GM21825 (cell line): ENCODE data around the gene AMTN.
"Not testable (repeated sequence)": the region's sequence is repeated elsewhere in the genome, so short reads cannot be mapped to it uniquely, and the experiment has no call there.

Experiments used
- ATAC-seq: cut with Tn5 transposase; IDR thresholded peaks from one replicate; pipeline ENCODE4 v1.9.1; 2021; ENCODE audit warnings: mild to moderate bottlenecking, moderate library complexity; ENCODE audit not compliant: unreplicated experiment

Gene AMTN

DNA sequence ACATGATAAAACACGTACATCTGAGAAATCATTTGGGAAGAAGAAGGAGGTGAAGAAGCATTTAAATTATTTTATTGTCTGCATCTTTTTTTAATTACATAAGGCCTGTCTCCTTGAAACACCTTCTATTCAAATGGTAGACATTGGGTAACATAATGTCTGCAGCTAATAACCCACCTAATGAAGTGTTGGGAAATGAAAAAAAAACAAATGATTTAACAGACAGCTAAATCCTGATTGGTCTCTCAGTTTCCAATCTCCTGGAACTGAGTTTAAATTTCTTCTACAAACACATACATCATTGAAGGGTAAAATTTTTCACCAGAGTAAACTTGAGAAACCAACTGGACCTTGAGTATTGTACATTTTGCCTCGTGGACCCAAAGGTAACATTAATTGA lies at the start of gene AMTN:
Gene AMTN, plus strand, starts transcription at position 301 of the 400 bp plus-strand sequence. CDS start 209 bp downstream, outside the sequence.
- ATAC-seq, result no peak

DNA sequence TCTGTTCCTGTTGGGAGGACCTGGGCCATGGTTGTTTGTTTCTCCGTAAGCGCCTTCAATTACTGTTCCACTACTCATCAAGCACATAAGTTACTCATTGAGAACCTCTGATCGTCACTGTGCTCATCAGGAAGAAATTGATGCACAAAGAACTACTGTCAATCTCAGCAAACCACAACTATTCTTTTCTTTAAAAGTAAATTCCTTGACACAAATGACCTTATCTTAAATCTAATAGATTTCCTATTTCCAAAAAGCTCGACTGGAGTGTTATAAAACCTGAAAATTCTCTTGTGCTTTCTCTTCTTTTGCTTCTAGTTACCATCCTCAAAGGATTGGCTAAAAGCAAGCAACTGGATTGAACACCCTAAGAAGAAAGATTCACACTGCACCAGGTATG lies 46.5 kb upstream of the AMTN start, which contains the start of gene MUC7:
Gene MUC7, plus strand, starts transcription at position 301 of the 400 bp plus-strand sequence. CDS start 1,825 bp downstream, outside the sequence.
- ATAC-seq, result no peak

DNA sequence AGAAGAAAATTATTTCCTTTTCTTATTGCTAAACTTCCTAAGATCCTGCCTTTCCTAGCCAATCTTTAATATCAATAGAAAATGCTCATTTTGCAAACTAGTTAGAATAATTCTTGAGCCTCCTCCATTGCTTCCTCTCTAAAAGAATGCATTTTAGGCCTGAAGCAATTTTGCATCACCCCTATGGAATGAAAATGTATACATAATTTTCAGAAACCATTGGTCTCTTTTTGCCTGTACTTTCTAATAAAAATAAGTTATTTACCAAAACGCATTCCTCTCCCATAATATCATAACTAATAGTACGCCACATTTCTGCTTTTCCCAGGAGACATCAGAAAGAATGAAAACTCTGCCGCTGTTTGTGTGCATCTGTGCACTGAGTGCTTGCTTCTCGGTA lies 44.7 kb upstream of the AMTN start:
- ATAC-seq, result no peak

DNA sequence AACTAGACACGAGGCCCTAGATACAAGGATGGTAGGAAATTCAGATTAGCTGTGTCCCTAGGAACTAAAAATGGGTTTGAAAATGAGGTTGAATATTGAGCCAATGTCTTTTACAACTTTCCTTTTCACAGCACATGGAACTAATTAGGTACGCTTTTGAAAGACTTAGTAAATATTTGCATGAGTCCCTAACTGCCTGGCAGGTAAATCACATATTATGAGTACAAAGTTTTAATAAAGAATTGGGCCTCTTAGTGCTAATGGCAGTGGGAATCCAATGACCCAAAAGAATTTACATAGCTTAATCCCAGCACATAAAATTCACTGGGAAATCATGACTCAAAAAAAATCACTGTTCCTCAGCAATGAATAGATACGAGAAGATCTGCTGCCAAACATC lies 29.6 kb upstream of the AMTN start:
- no peak for ATAC-seq

DNA sequence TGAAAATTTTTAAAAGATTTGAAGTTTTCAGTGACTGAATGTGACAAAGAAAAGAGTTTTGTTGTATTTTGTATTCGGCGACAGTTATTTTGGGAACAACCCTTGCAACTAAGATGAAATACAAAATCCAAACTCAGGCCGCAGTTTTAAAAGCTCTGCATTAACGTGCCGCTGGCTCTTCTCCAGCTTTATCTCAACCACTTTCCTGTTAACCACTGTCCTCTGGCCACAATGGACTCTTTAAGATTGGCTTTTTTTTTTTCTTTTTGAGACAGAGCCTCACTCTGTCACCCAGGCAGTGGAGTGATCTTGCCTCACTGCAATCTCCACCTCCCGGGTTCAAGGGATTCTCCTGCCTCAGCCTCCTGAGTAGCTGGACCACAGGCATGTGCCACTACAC lies 22.1 kb upstream of the AMTN start:
- ATAC-seq, result no peak

DNA sequence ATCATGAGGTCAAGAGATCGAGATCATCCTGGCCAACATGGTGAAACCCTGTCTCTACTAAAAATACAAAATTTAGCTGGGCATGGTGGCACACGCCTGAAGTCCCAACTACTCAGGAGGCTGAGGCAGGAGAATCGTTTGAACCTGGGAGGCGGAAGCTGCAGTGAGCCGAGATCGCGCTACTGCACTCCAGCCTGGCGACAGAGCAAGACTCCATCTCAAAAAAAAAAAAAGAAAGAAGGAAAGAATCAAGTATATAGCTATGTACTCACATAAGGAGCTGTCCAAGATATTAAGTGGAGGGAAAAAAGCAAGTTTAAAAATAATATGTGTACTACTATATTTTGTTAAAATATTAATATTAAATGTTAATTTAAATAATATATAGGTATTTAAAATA lies 16.5 kb upstream of the AMTN start:
- not testable (repeated sequence) for ATAC-seq

- no peak for ATAC-seq
Observed at GRCh38 chr4:70504733-70505132, 13.6 kb upstream of the AMTN start.

GRCh38 chr4:70505151-70505748 lies 13.1 kb upstream of the AMTN start:
- peak; percentile 97 for ATAC-seq

DNA sequence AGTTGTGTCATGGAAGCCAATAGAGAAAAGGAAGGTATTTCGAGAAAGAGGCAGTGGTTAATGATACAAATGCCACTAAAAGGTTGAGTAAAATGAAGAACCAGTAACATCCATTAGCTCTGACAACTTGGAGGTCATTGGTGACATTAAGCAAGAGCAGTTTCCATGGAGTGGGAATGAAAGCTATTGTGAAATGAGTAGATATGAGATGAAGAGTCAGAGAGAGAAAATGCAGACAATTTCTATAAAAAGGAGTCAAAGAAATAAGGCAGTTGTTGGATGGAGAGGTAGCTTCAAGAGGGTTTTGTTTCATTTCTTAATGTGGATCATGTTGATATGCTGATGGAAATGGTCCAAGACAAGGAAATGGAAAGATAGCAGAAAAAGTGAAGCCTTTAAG lies 9.6 kb upstream of the AMTN start:
- no peak for ATAC-seq

DNA sequence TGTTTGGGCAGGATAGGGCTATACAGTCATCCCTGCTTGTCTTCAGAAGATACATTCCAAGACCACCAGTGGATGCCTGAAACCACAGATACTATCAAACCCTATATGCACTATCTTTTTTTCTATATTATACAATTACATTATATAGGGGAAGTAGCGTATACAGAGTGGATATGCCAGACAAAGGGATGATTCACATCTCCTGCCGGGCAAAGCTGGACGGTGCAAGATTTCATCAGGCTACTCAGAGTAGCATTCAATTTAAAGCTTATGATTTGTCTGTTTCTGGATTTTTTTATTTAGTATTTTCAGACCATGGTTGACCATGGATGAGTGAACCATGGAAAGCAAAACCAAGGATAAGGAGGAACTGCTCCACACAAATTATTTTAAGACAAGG lies 7.0 kb upstream of the AMTN start:
- no peak for ATAC-seq

DNA sequence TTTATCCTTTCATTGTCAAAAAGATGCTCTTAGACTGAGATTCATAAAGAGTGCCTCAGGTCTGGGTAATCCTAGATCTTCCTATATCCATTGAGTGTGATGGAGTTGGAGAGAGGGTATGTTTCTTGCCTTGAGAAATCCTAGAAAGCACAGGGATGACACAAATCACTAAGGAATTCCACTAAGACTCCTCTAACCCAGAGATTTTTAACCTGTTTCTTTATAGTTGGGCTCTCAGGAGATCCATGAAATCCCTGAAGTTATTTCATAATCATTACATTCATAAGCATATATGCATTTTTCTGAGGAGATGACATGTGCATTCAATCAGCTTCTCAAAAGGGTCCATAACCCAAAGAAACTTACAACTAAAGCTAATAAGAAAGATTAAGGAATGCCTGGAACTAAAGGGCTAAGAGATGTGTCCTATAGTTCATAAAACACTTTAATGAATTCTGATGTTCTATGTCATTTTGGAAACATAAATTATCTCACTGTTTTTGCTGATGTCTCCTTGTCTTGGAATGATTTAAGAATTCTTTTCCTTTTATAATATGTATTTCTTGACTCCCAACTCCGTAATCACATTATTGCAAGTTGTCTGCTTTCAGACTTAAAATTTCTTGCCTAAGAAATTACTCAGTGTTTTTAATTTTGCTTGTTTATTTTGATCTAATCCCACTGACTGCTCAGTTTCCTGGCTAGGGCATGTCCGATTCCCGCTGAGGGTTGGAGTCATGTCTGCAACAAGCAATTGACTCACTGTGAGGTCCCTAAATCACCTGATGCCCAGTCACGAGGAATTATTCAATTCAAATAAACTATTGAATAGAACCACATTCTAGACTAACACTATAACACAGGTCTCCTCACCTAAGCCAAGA lies 2.8 kb upstream of the AMTN start:
- no peak for ATAC-seq

DNA sequence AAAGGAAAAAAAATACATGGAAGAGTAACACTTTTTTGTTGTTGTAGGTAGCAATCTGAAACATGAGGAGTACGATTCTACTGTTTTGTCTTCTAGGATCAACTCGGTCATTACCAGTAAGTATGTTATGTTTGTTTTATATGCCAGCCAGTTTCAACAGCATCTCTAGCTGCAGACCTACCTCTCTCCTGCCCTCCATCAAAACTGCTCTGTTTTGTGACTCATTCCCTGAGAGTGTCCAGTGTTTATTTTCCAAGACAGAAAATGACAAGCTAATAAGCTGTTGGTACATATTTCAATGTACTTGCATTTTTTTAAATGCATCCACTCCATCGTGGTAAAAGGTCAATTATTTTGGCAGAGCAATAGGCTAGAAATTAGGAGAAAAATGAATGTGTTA lies 347 bp downstream of the AMTN start:
- ATAC-seq, result no peak

DNA sequence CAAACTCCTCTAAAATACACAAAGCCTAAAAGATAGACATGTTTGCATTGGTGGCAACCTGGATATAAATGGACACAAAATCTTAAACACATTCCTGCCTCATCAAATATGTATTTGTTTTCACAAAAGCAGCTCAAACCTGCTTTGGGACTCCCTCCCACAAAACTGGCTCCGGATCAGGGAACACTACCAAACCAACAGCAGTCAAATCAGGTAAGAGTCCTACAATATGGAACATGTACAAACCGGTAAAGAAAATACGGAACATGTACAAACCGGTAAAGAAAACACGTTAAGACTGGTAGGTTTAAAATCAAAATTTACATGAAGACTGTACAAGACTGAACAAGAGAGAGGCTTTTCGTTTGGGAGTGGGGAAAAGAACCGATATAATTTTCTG lies 4.3 kb downstream of the AMTN start:
- ATAC-seq, result no peak

DNA sequence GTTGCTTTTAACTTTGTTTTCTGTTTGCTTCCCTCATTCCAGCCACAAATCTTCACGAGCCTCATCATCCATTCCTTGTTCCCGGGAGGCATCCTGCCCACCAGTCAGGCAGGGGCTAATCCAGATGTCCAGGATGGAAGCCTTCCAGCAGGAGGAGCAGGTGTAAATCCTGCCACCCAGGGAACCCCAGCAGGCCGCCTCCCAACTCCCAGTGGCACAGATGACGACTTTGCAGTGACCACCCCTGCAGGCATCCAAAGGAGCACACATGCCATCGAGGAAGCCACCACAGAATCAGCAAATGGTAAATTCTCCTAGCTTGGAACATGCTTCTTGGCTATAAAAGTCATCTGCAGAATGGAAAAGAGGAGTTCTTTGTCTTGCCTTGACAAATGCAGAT lies 12.6 kb downstream of the AMTN start:
- ATAC-seq, result no peak

DNA sequence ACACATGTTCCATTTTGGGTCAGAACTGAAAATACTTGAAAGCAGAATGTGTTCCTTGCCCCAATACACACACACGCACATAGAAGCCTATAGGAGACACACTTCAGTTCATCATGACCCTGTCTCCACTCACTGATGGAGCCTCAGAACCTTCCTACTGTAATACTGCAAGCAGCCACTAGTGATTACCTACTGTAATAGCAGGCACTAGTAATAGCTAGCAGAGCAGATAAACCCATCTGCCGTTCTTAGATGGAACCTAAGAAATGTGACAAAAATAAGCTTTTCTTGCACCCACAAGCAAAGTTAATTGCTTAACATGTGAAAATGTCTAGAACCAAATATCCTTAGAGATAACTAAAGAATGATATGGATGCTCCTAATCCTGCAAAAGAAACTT lies 13.6 kb downstream of the AMTN start:
- peak; percentile 78 for ATAC-seq

GRCh38 chr4:70533211-70533610 lies 14.8 kb downstream of the AMTN start:
- ATAC-seq, result no peak

DNA sequence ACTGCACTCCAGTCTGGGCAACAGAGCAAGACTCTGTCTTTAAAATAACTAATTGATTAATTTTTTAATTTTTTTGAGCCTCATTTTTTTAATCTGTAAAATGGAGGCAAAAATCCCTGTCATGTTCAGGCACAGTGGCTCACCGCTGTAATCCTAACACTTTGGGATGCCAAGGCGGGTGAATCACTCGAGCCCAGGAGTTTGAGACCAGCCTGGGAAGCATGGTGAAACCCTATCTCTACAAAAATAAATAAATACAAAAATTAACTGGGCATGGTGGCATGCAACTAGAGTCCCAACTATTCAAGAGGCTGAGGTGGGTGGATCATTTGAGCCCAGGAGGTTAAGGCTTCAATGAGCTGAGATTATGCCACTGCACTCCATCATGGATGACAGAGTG lies 15.4 kb downstream of the AMTN start:
- ATAC-seq, result no peak

GRCh38 chr4:70534886-70535285 lies 16.5 kb downstream of the AMTN start:
- ATAC-seq, result not testable (repeated sequence)

- ATAC-seq, result no peak
Observed at GRCh38 chr4:70538869-70539268, 20.5 kb downstream of the AMTN start.

DNA sequence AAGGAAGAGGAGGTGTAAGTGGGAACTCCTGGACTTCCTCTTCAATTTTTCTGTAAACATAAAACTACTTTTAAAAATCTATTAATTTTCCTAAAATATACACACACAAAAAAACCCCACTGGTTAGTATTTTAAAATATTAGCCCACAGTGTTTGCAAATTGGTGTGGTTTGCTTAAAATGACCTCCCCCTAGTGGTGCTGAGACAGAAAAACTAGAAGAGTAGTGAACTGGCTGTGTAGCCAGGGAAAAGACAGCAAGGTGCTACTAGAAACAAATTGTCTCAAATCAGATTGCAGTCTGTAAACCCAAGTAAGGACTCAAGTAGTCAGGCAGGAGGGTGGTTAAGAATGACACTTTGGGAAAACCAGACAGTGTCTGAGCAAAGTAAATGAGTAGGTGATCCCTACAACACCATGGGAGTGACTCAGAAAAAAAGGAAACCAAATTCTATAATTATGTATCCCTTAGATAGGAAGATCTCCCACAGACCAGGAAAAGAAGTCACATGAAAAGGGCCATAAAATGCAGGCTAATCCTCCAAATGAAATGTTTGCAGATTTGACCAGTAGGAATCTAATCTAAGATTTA lies 26.0 kb downstream of the AMTN start:
- ATAC-seq, result no peak

DNA sequence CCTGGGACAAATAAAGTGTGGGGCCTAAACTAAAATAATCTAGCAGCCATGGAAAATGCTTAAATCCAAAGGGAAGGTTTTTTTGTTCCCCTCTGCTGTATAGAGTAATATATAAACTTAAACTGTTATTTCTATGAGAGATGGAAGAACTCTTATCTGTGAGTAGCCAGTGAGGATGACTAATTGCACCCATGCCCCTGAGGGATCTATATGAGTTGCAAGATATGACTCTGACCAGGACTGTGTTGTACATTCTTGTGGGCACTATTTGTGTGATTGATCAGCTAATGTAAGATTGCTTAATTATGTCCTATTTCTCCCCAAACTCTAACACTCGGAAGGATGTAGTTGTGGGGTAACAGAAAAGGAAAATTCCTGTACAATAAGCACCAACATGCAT lies 38.5 kb downstream of the AMTN start:
- no peak for ATAC-seq
